Spleen (tissue), 11 donors: Measurements from ENCODE around the gene CALN1. TPM values are rescaled to one million over a fixed set of nuclear protein-coding genes. Genes with fewer than 3 reads are reported as not detected.

Experiments used
- DNase-seq: peaks from one replicate; pipeline ENCODE4 v3.0.0-alpha.2; 2020
- H3K27ac ChIP-seq, 8 donors: fragments of 200-600 bp; sonication (generic) in 7 of 8; 1 replicate in 4 of 8; 2 replicates in 4 of 8; pipeline versions ENCODE4 v1.5.0 to v1.8.0; 2016 to 2021; ENCODE audit warnings: inconsistent platforms in 4 of 8, mild to moderate bottlenecking in 4 of 8, moderate library complexity in 1 of 8
- H3K27me3 ChIP-seq, 7 donors: fragments of 200-600 bp; sonication (generic) in 6 of 7; replicated peaks in 1 of 7; 1 replicate in 4 of 7; 2 replicates in 3 of 7; pipeline versions ENCODE4 v1.5.0 to v1.8.0; 2016 to 2021; ENCODE audit warnings: inconsistent platforms in 3 of 7, mild to moderate bottlenecking in 1 of 7
- H3K36me3 ChIP-seq, 6 donors: fragments of 200-600 bp; sonication (generic) in 5 of 6; 1 replicate in 4 of 6; 2 replicates in 2 of 6; pipeline versions ENCODE4 v1.5.0 to v1.8.0; 2016 to 2021; ENCODE audit warnings: inconsistent platforms in 2 of 6
- H3K4me1 ChIP-seq, 6 donors: fragments of 200-600 bp; sonication (generic) in 5 of 6; 1 replicate in 3 of 6; 2 replicates in 3 of 6; pipeline versions ENCODE4 v1.5.0 to v1.8.0; 2016 to 2021; ENCODE audit warnings: inconsistent platforms in 3 of 6
- H3K4me3 ChIP-seq, 8 donors: fragments of 200-600 bp; sonication (generic) in 7 of 8; 1 replicate in 4 of 8; 2 replicates in 4 of 8; pipeline versions ENCODE4 v1.5.0 to v1.8.0; 2016 to 2021; ENCODE audit warnings: inconsistent platforms in 4 of 8, mild to moderate bottlenecking in 4 of 8, moderate library complexity in 2 of 8
- H3K9me3 ChIP-seq, 8 donors: fragments of 200-600 bp; sonication (generic) in 7 of 8; 1 replicate in 4 of 8; 2 replicates in 4 of 8; pipeline versions ENCODE4 v1.5.0 to v1.8.0; 2016 to 2021; ENCODE audit warnings: inconsistent platforms in 4 of 8
- POLR2A ChIP-seq, 3 donors: fragments of 450-650 bp; IDR thresholded peaks; one replicate each; pipeline ENCODE4 v1.5.1; 2017; ENCODE audit warnings: antibody characterized with exemption in 3 of 3, mild to moderate bottlenecking in 1 of 3
- POLR2AphosphoS5 ChIP-seq, 3 donors: sonication (generic); formaldehyde crosslinking; IDR thresholded peaks; one replicate each; pipeline ENCODE4 v1.5.1; 2017; ENCODE audit warnings: antibody characterized with exemption in 3 of 3
- WGBS, 5 donors: extraction: QIAGEN DNeasy Blood & Tissue Kit in 3 of 5; methylation state at CpG; one replicate each; pipeline versions ENCODE4 v1.1.5 to v1.1.7; 2013 to 2018; 5-methylcytosine and 5-hydroxymethylcytosine counted together
- intact Hi-C: fragments of 100-400 bp; cut with DNase I; formaldehyde crosslinking; loops from one replicate; pipeline ENCODE4 v1.15.0; 2023; ENCODE audit warnings: low total_unique reads
- polyA plus RNA-seq, 3 donors: library from polyadenylated mRNA; stranded (reverse); fragments of 200-250 nt; gene quantifications; one replicate each; pipeline ENCODE4 v1.2.1, GENCODE V29; 2013
- total RNA-seq, 7 donors: library from RNA; depleted of rRNA in 3 of 7; stranded (reverse); fragments of >200 nt in 3 of 7; fragmentation: NEBNext Ultra II Directional in 4 of 7; extraction: Animal tissue kit (Norgen Biotek cat#: 25700) in 4 of 7; gene quantifications; one replicate each; pipeline versions ENCODE4 v1.1.0 to v1.2.1, GENCODE V29; 2016 to 2021
- TF ChIP-seq, protein P1 (sequence below), 11 experiments: fragments of 200-600 bp in 7 of 11; fragments of 450-650 bp in 4 of 11; sonication (generic) in 4 of 11; IDR thresholded peaks in 8 of 11; conservative IDR thresholded peaks in 3 of 11; 1 replicate in 7 of 11; 2 replicates in 4 of 11; pipeline versions ENCODE4 v1.4.0 to v1.8.0; 2016 to 2021; ENCODE audit warnings: antibody characterized with exemption in 11 of 11, inconsistent platforms in 4 of 11, mild to moderate bottlenecking in 1 of 11
- donor health status: healthy with polysubstance abuse.
- donor health status: DM: no; HTN: no; CAD: no; lungs with moderate emphysema.
- donor health status: DM: no; HTN: no; CAD: no.
- donor health status: Bipolar disorder and iron deficiency.
- donor health status: healthy.
- donor health status: DM: no; HTN: no; CAD: no.
- donor health status: DM: yes; HTN: yes; CAD: no.

The CALN1 gene
- total and polyA plus RNA-seq, 10 donors = under 0.01 to 0.19 (median 0.03) TPM; not detected in 7

DNA sequence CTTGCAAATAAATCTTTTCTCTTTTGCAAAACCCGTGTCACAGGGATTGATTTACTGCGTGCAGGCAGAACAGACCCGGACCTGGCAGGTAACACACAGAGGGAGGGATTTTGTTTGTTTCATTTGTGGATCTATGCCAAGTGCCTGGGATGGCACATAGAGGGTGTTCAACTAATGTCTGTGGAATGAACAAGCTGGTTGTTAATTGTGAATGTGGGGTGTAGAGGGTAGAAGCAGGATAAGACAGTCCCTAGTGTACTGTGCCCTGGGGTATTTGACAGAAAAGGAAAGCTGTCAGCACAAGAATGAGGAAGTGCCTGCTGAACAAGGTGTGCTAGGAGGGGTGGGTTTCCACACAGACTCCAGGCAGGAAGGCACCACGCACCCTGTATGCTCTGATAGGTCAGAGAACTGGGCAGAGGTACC lies 331.8 kb downstream of the CALN1 start:
- H3K4me1 ChIP-seq = no peaks in the 10 kb centered on the region
- no peak for DNase-seq
- WGBS, 5 donors = 22 to 39% (median 30%) methylated on average over 4 of the region's 4 CpGs
- TF ChIP-seq, protein P1, sequence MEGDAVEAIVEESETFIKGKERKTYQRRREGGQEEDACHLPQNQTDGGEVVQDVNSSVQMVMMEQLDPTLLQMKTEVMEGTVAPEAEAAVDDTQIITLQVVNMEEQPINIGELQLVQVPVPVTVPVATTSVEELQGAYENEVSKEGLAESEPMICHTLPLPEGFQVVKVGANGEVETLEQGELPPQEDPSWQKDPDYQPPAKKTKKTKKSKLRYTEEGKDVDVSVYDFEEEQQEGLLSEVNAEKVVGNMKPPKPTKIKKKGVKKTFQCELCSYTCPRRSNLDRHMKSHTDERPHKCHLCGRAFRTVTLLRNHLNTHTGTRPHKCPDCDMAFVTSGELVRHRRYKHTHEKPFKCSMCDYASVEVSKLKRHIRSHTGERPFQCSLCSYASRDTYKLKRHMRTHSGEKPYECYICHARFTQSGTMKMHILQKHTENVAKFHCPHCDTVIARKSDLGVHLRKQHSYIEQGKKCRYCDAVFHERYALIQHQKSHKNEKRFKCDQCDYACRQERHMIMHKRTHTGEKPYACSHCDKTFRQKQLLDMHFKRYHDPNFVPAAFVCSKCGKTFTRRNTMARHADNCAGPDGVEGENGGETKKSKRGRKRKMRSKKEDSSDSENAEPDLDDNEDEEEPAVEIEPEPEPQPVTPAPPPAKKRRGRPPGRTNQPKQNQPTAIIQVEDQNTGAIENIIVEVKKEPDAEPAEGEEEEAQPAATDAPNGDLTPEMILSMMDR (IDR thresholded peaks at IDR 0.05 in 8 of 11, conservative IDR thresholded peaks at IDR 0.05 in 3 of 11) = no peak
- TF ChIP-seq POLR2A (IDR thresholded peaks at IDR 0.05) (no peak), POLR2AphosphoS5 (IDR thresholded peaks at IDR 0.05) (no peak)
- intact Hi-C loops = no loop called here
- H3K36me3 ChIP-seq = no peaks in the 10 kb centered on the region
- no peak overlapping the region for H3K4me3 ChIP-seq
- H3K27ac ChIP-seq = no peak overlapping the region
- H3K27me3 ChIP-seq = no peaks in the 10 kb centered on the region
- peaks cover 0 to 5% (median 0%) of the 10 kb centered on the region in 8 donors for H3K9me3 ChIP-seq

GRCh38 chr7:72078856-72079255 lies 333.3 kb downstream of the CALN1 start:
- no peaks in the 10 kb centered on the region for H3K27me3 ChIP-seq
- no peaks in the 10 kb centered on the region for H3K36me3 ChIP-seq
- no peak for DNase-seq
- WGBS, 5 donors = 77 to 93% (median 88%) methylated on average over 11 of the region's 11 CpGs
- no peak overlapping the region for H3K4me3 ChIP-seq
- H3K4me1 ChIP-seq = no peaks in the 10 kb centered on the region
- H3K27ac ChIP-seq = no peak overlapping the region
- H3K9me3 ChIP-seq = peaks cover 0 to 13% (median 2%) of the 10 kb centered on the region in 8 donors
- TF ChIP-seq POLR2AphosphoS5 (IDR thresholded peaks at IDR 0.05) (no peak), POLR2A (IDR thresholded peaks at IDR 0.05) (no peak)
- TF ChIP-seq, protein P1 (IDR thresholded peaks at IDR 0.05 in 8 of 11, conservative IDR thresholded peaks at IDR 0.05 in 3 of 11) = no peak
- intact Hi-C loops = no loop called here

DNA sequence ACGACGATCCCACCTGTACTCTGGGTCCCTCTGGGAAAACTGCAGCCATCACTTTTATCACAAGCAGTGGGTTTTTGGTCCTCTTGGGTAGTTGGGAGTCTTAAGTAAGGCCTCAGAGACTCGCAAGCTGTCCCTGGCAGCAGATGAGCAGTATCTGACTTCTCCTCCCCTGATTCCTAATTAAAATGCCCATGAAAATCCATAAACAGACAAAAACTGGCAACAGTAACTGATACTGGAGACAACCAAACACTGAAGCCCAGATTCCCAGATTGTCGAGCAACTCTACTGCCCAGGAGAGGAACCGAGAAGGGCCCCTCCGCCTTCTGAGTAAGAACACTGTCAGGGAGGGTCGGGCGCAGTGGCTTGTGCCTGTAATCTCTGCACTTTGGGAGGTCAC lies 333.8 kb downstream of the CALN1 start:
- Histone ChIP-seq H3K4me1 (no peaks in the 10 kb centered on the region), H3K27me3 (no peaks in the 10 kb centered on the region), H3K9me3 (peaks cover 0 to 18% (median 7%) of the 10 kb centered on the region in 8 donors), H3K4me3 (no peak overlapping the region), H3K36me3 (no peaks in the 10 kb centered on the region), H3K27ac (no peak overlapping the region)
- no peak for DNase-seq
- intact Hi-C loops = no loop called here
- TF ChIP-seq POLR2A (IDR thresholded peaks at IDR 0.05) = no peak
- WGBS, 5 donors = 87 to 95% (median 93%) methylated on average over 8 of the region's 8 CpGs

- 83 to 89% (median 86%) methylated on average over 4 of the region's 4 CpGs for WGBS, 5 donors
Measured at GRCh38 chr7:72077786-72078185, 334.4 kb downstream of the CALN1 start.

More at GRCh38 chr7:72077786-72078185, 334.4 kb downstream of the CALN1 start:
- Histone ChIP-seq H3K36me3 (no peaks in the 10 kb centered on the region), H3K27me3 (no peaks in the 10 kb centered on the region), H3K9me3 (peaks cover 0 to 23% (median 12%) of the 10 kb centered on the region in 8 donors), H3K27ac (no peak overlapping the region), H3K4me1 (no peaks in the 10 kb centered on the region), H3K4me3 (no peak overlapping the region)
- no peak for DNase-seq
- no peak for TF ChIP-seq POLR2AphosphoS5 (IDR thresholded peaks at IDR 0.05)
- no peak for TF ChIP-seq POLR2A (IDR thresholded peaks at IDR 0.05)
- TF ChIP-seq, protein P1 (IDR thresholded peaks at IDR 0.05 in 8 of 11, conservative IDR thresholded peaks at IDR 0.05 in 3 of 11) = no peak
- intact Hi-C loops = no loop called here
